Measurements from ENCODE around the gene ITGBL1.

DNA sequence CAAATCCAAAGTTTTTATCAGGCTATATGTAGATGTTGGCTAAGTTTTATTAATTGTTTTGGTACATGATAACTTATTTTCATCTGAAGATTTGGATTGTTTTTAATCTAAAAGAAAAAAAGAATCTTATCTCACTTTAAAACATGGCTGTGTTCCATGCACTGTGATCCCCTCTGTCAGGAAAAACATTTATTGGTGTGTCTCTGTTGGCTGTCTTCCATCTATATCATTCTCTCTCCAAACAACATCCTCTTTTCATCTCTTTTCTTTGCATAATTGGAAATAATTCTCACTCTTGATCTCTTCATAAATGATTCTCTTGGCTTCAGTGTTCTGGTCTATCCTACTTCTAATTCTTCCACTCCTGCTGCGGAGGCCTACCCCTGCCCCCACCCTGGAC lies 40.4 kb upstream of the ITGBL1 start:
- no peak for TF ChIP-seq POLR2A (IDR thresholded peaks at IDR 0.05; ENCODE audit: low read length)
- no peak for TF ChIP-seq GATA1 (IDR thresholded peaks at IDR 0.05; ENCODE audit: low read depth, low read length)

Data from erythroblast (primary cell).